A549 (cell line): ENCODE results near the gene DNAJC8.

Experiments used
- EP300 ChIP-seq, 2 experiments: fragments of >200 bp; sonication (Bioruptor Twin); formaldehyde crosslinking; IDR thresholded peaks; 2 replicates in 1 of 2; 3 replicates in 1 of 2; pipeline ENCODE4 v1.6.1; 2016 to 2017
- JUN ChIP-seq, 2 experiments: fragments of >200 bp; sonication (Bioruptor Twin); formaldehyde crosslinking; IDR thresholded peaks; 2 replicates in 1 of 2; 3 replicates in 1 of 2; pipeline ENCODE4 v1.6.1; 2016 to 2017
- KDM5A ChIP-seq: fragments of 200-600 bp; sonication (generic); IDR thresholded peaks from 2 replicates; pipeline ENCODE4 v1.6.1; 2016; ENCODE audit warnings: antibody characterized with exemption, mild to moderate bottlenecking
- MAX ChIP-seq: IDR thresholded peaks from 2 replicates; pipeline ENCODE4 v1.6.1; 2012
- MAZ ChIP-seq: fragments of 150-350 bp; IDR thresholded peaks from 2 replicates; pipeline ENCODE4 v1.6.1; 2014; ENCODE audit warnings: antibody characterized with exemption, low read depth, low read length, borderline replicate concordance
- POLR2A ChIP-seq: IDR thresholded peaks from 2 replicates; pipeline ENCODE4 v1.6.1; 2012; ENCODE audit warnings: mild to moderate bottlenecking, low read length
- POLR2AphosphoS2 ChIP-seq: conservative IDR thresholded peaks from 2 replicates; pipeline ENCODE4 v1.6.1; 2012; ENCODE audit warnings: low read length, improper control_type of control experiment, inconsistent platforms
- RAD21 ChIP-seq, 2 experiments: fragments of >200 bp in 1 of 2; sonication (Bioruptor Twin) in 1 of 2; formaldehyde crosslinking in 1 of 2; IDR thresholded peaks in 1 of 2; conservative IDR thresholded peaks in 1 of 2; 2 replicates in 1 of 2; 3 replicates in 1 of 2; pipeline ENCODE4 v1.6.1; 2012 to 2018; ENCODE audit warnings: inconsistent platforms in 1 of 2
- RNF2 ChIP-seq: fragments of 200-600 bp; sonication (generic); IDR thresholded peaks from 2 replicates; pipeline ENCODE4 v1.6.1; 2016; ENCODE audit warnings: low read depth, mild to moderate bottlenecking, antibody characterized with exemption, moderate library complexity, borderline replicate concordance
- TF ChIP-seq, protein P1 (sequence below): fragments of >200 bp; sonication (Bioruptor Twin); formaldehyde crosslinking; IDR thresholded peaks from 3 replicates; pipeline ENCODE4 v1.5.1; 2016

DNA sequence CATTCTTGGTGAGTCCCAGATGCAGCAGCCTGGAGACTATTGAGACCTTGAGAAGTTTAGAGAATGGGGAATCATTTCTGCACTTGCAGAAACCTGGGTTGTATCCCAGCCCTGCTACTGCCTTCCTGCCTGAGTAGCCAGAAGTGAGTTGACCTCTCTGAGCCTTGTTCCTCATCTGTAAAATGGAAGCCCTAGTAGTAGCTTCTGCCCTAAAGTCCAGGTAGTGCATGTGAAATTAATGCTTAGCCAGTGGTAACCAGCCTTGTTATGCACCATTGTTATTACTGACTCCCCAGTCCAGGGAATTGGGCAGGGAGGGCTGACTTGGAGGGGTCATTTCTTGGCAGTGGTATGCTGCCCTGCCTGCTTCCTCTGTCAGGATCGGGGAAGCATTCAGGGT lies 32.1 kb upstream of the DNAJC8 start:
- TF ChIP-seq, protein P1, sequence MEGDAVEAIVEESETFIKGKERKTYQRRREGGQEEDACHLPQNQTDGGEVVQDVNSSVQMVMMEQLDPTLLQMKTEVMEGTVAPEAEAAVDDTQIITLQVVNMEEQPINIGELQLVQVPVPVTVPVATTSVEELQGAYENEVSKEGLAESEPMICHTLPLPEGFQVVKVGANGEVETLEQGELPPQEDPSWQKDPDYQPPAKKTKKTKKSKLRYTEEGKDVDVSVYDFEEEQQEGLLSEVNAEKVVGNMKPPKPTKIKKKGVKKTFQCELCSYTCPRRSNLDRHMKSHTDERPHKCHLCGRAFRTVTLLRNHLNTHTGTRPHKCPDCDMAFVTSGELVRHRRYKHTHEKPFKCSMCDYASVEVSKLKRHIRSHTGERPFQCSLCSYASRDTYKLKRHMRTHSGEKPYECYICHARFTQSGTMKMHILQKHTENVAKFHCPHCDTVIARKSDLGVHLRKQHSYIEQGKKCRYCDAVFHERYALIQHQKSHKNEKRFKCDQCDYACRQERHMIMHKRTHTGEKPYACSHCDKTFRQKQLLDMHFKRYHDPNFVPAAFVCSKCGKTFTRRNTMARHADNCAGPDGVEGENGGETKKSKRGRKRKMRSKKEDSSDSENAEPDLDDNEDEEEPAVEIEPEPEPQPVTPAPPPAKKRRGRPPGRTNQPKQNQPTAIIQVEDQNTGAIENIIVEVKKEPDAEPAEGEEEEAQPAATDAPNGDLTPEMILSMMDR, result no peak
- no peak for TF ChIP-seq JUN (IDR thresholded peaks at IDR 0.05)
- no peak for TF ChIP-seq POLR2A
- TF ChIP-seq MAX, result no peak
- no peak for TF ChIP-seq EP300 (IDR thresholded peaks at IDR 0.05)
- no peak for TF ChIP-seq RNF2
- TF ChIP-seq POLR2AphosphoS2, result no peak
- no peak for TF ChIP-seq KDM5A
- TF ChIP-seq MAZ, result no peak
- TF ChIP-seq RAD21 (conservative IDR thresholded peaks at IDR 0.05 in 1 of 2, IDR thresholded peaks at IDR 0.05 in 1 of 2), result no peak
